HG02981 (cell line): ENCODE results near the gene IRX4.

Experiments used
- ATAC-seq: cut with Tn5 transposase; IDR thresholded peaks from one replicate; pipeline ENCODE4 v1.9.1; 2021; ENCODE audit warnings: mild to moderate bottlenecking, moderate library complexity; ENCODE audit not compliant: unreplicated experiment

IRX4 gene

DNA sequence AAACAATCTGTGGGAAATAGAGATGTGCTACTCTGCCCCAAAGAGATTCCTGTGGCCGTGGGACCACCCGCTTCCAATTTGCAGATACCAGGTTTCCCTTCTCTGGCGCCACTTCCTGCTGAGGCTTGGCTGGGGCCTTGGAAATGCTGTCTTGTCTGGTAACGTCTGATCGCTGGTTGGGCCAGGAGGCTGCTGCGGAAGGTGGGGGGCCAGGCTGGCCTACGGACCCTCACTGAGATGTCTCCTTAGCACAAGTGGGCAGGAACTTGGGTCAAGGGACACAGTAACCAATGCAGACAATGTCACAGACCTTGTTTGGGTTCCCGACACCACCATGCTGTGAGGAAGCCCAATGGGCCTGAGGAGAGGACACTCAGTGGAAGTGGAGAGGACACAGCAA lies 31.7 kb upstream of the IRX4 start:
- no peak for ATAC-seq

DNA sequence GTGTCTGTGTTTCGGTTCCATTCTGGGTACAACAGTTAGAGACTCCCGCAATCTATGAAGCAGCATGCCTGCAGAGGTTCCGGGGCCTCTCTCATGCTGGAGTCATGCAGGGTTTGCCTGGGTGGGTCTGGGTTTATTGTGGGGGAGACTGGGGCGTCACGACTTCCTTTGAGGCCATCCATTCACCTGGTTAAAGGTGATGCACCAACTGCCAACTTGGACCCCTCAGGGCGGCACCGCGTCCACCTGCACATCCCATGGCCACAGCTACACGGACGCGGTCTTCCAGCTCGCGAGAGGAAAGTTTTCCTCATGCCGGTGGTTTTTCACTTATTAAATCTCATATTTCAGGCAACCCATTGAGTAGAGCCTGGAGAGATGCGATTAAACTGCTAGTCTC lies 30.9 kb upstream of the IRX4 start:
- no peak for ATAC-seq

DNA sequence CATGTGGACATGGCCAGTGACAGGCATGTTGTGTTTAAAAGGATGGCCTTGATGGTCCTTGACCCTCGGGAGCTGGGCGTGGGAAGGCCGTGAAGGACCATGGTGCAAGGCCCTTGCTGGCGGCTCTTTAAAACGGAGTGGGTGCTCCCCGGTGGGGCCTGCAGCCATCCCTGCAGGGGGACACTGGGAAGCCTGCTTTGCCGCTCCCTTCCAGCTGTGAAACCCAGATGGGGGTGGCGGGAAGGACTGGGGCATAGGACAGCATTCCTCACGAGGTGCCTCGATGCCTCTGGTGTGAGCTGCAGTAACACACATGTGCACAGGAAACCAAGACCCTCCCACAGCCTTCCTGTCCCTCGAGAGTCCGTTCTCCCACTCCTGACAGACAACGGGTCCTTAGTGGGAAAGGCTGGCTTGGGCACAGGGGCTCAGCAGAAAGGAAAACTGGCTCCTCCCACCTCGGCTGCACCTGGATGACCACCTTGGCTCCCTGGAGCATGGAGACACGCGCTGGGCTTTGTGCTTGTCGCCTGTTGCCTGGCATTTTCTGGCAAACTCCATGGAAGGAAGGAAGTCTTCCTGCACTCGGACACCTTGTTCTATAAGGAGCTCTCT lies 30.3 kb upstream of the IRX4 start:
- no peak for ATAC-seq

DNA sequence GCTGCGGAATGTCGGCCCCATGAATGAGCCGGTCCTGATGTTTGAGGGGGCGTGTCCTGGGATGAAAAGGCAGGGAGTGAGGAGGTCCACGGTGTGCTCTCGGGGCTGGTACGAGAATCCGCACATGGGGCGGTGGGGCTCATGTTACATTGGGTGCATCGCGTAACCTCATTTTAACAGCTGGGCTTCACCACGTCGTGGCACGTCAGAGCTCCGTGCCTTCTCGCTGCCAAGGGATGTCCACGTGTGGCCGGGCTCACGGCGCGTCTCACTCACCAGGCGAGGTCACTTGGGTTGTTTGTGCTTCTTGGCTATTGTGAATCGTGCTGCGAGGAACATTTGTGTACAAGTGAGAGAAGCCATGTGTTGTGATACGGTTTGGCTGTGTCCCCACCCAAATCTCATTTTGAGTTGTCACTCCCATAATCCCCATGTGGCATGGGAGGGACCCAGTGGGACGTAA lies 29.1 kb upstream of the IRX4 start:
- ATAC-seq = no peak

DNA sequence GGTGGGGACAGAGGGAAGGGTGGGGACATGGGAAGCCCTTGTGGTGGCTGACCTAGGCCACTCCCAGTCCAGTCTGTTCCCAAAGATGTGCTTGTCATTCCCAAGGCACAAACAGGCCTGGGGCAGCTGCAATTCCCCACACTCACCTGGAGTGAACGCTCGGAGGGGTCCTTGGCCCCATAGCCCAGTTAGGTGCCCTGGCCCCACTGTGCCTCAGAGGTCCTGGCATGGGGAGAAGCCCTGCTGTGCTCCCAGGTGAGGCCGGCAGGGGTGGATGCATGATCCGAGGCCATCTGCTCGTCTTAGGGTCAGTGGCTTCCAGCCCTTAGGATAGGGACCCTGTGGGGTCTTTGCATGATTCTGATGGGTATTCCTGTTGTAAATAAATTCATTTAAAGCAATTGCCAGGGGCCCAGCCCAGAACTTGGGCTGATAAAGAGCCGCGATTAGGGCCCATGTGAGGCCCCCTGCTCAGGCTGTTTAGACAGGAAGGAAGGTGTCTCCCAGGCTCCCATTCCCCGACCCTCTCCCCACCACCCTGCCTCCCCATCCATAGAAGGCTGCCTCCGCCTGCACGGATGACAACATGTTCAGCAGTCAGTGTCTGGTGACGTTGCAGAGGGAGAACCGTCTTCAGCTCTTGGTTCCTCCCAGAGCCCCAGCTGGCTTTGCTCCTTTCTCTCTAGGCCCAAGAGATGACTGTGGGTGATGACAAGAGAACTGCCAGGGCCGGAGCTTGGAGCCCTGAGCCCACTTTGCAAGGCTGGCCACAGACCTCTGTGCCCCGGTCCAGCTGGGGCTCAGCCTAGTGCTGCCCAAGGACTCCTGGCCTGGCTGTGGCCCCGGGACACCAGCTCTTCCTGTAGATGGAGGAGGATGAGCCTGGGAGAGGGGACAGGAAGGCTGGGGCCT lies 28.4 kb upstream of the IRX4 start:
- ATAC-seq = no peak

DNA sequence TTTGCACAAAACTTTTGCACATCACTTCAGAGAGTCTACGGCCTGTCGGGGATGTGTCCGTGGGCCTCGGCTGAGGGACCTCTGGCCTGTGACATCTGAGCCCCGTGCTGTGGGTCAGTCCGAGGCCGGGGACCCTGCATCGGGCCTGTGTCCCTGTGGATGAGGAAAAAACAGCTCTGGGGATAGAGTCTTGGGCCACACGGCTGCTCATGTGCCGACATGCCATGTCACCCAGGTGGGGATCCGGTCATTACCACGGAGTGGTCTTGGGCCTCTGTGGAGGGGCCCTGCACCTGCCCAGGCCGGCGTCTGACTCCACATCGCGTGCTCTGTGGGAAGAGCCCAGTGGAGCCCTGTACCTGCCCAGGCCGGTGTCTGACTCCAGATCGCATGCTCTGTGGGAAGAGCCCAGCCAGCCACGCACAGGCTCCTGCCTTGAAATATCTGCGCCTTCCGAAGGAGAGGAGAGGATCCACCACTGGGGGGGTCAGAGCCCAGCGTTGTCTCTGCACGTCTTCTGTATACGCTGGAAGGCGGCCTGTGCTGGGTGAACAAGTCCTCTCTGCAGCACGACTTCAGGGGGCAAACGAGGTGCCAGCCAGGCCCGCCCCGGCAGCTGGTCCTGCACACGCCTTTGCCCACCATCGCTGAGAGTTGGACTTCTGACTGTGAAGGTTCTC lies 27.5 kb upstream of the IRX4 start:
- no peak for ATAC-seq

DNA sequence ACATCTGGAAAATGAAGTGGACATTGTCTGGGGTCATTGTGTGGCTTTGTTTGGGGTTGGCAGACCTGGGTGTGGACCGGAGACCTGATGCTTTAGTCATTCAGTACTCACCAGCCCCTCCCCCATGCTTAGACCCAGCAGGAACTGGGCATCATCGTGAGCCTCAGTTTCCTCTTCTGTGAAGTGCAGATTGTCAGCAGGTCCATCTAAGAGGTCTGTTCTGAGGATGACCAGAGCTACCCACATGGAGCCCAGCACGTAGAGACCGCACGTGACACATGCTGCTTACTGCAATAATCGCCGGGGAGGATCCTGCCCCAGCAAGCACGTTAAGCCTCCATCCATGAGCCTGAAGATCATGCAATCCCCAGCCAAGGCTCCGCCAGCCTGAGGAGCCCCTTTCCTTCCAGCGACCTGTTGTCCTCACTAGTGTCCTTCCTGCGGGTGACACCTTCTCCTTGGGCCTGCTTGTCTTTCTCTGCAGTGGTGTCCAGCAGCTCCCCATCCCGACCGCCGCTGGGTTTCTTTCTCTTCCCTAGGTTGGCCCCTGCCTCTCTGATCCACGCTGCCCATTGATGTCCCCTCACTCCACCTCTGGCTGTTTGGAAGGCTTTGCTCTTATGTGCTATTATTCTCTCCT lies 26.7 kb upstream of the IRX4 start:
- no peak for ATAC-seq

DNA sequence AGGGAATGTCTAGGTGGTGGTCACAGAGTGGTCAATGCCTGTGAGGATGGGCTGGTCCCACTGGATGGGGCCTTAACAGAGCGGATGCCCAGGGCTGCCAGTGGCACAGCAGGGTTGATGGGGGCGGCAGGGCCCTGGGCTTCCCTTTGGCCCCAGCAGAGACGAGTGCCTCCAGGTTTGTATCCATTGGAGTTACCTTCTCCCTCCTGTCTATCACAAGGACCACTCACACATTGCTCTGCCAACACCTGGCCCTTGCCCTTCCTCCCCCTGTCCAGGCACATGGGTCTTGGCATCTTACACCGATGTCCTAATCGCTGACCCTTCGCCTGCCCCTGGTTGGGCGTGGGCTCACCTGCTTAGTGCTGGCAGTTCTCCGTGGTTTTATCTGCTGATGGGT lies 26.2 kb upstream of the IRX4 start:
- no peak for ATAC-seq

DNA sequence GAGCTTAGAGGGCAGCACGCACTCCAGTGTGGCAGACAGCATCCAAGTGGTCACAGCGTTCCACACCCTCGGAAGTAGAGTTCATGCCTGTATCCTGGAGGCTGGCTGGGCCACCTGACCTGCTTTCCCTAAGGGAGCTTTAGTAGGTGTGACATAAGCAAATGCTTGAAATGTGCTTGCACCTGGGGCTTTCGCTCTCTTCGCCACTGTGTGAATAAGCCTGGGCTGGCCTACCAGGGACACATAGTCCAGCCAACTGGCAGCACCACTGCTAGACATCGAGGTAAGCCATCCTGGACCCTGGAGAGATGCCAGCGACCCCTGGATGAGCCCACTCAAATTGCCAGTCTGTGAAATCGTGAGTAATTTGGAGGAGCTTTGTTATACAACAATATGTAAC lies 24.9 kb upstream of the IRX4 start:
- ATAC-seq = no peak

DNA sequence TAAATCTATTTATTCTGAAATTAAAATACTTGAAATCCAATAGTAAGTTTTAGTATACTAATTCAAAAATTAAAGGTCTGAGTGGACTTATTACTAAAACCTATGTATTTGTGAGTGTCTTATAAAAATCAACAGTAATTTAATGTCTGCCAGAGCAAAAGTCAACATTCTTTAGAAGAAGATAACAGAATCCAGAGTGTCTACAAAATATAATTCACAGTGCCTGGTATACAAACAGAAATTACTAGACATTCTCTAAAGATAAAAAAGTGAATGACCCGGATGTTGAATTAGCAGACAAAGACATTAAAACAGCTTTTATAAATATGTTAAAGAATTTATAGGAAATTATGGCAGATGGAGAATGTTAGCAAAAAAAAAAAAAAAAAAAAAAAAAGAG lies 22.4 kb upstream of the IRX4 start:
- ATAC-seq = no peak

DNA sequence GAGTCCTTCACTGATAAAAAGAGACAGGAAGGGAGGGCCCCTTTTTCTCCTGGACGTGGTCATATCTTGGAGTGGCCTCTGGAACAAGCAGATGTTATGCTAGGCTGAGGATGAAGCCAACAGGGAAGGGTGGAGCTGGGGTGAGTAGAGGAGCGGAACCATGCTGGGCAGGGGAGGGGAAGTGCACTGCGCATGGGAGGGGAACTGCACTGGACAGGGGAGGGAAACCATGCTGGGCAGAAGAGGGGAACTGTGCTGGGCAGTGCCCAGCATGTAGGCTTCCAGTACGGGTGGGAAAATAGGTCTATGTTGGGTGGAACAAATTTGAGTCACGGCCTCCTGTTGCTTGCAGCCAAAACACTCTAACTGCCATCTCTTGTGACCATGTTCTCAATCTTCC lies 19.3 kb upstream of the IRX4 start:
- ATAC-seq = no peak

DNA sequence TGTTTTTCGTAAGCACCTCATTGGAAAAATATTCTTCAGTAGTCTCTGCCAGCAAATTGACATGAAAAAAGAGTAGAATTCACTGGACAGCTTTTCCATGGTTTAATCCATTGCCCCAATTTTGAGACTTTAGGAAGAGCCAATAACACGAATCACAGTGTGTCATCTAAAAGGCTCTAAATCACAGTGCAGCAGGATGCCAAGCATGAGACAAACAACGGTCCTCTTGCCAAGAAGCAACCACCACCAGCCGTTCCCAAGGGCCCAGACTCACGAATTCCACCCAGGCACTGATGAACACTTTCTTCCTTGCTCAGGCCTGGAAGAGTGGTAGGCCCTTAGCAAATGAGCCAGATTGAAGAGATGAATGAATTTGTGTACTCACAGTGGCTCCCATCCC lies 18.3 kb upstream of the IRX4 start:
- no peak for ATAC-seq

DNA sequence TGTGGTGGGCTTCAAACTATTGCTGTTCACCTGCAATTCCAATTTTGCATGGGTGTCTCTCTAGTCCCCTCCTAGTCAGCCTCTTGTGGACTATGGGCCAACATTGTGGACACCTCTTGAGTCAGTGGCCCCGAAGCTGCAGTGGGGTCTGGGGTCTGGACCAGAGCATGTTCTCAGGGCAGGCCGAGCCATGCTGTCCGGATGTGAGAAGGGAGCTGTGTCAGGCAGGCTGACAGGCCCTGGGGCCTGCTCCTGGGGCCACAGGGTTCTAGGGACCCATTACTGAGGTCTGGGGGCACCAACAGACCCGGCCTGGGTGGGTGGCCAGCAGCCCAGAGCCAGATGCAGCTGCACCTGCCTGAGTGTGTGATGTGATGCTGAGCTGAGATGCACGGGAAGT lies 16.5 kb upstream of the IRX4 start:
- no peak for ATAC-seq

DNA sequence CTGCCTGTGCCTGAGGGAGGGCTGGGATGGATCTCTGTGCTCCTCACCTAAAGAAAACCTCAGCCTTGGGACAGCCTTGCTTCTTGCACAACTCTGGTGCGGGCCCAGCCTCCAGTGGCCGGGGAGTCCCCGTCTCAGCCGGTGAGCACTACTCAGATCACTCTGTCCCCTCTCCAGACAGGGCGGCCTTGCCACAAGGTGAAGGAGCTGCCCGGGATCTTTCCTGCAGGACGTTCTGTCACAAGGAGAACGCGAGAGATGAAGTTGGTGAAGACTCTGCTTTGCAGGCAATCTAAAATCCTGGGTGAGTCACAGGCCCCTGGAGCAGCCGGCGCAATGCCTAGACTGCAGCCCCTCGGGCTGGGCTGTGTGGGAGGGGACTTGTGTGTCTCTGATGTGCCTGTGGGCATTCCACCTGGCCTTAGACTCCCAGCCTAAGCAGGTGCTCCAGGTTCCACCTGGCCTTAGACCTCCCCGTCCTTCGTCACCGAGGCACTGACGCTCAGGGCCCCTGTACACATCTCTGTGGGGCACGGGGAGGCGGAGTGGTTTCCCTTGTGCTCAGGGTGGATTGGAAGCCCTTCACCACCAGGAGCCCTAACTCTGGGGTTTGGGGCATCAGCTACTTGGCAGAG lies 15.2 kb upstream of the IRX4 start:
- no peak for ATAC-seq

DNA sequence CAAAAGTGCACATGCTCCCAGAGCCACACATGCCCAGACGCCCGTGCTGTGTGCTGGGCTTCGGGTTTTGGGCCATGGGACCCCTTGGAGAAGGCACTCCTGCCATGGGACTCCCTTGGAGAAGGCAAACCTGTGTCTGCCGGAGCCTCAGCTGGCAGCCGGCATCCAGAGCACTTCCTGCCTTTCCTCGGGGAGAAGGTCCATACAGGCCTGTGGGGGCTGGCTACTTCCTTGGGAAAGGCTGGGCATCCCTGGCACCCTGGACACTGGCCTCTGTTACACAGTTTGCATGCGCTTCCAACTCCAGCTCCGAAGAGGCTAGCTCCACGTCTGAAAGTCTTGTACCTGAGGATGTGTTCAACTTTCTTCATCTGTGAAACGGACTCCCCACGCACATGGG lies 14.7 kb upstream of the IRX4 start:
- ATAC-seq = no peak

DNA sequence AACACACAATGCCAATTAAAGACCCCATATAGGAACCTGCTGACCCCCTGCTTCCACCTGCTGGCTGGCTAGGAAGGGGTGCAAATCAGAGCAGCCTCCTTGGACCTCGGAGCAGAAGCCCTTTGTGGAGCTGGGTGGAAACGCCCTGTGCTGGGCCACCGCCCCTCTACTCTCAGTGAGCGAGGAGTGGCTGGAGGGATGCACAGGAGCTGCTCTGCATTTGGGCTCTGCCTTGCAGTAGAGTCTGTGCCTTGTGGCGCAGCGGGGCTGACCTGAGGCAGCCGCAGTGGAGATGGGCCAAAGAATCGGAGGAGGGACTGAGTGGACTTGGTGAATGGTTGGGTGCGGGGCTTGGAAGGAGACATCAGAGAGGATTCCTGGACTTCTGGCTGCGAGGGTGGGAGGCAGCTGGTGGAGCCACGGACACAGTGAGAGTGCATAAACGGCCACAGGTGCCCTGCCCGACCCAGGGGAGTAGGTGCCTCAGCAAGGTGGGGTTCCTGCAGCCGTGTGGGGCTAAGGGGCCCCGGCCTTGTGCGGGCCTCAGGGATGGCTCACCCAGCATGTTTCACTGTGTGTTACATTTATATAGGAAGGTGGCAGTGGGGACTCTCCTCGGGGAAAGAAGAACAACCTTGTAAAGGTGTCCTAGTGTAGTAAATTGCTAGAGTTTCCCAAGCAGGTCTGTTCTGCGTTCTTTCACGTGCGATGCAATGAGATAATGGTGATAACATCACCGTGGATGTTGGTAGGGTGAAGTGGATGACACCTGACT lies 14.1 kb upstream of the IRX4 start:
- ATAC-seq = no peak

DNA sequence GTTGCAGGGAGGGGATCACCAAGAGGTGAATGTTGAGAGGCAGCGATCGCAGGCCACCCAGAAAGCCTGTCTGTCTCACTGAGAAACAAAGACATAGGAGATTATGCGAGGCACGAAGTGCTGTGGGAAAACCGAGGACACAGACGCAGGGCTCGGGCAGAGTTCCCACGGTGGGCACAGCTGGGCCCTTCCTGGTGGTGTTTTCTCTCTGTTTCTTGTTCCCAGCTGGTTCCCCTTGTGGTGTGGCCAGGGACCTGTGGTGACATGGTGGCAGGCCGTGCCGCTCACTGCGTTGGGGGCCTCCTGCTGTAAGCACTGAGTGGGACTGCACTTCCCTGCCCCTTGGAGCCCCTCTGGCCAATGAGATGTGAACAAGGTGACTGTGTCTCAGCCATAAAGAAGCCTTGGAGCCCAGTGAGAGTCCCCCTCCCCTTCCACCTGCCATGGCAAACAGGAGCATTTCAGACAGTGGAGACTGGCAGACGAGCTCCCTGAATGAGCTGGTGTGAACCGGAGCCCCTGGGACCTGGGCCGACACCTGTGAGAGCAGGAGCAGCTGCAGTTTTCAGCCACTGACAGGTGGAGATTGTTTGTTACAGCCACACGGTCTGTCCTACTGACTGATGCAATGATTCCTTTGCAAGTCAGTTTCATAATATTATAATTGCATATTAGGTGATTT lies 13.2 kb upstream of the IRX4 start:
- ATAC-seq = no peak

DNA sequence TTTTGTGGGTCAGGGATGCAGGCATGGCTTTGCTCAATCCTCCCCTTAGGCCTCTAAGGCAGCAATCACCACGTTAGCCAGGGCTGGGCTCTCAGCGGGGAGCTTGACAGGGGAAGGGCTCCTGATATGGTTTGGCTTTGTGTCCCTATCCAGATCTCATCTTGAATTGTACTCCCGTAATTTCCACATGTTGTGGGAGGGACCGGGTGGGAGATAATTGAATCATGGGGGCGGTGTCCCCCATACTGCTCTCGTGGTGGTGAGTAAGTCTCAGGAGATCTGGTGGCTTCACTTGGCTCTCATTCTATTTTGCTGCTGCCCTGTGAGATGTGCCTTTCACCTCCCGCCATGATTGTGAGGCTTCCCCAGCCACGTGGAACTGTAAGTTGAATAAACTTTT lies 11.5 kb upstream of the IRX4 start:
- no peak for ATAC-seq

DNA sequence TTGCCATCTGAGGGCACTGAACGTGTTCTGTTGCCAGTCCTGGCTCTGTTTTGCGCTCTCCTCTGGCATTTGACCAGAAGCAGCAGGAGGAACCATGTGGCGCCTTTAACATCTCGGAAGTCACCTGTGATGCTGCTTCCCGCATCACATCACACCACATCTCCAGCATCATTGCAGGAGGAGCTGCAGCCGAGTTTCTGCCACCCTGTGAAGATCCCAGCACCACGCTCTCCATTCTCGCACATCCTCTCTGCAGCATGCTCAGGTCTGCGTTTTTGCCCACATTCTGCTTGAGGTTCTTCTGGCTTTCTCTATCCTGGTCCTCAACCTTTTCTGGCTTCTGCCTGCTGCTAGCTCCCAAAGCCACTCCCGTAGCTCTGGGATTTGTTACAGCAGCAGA lies 11.0 kb upstream of the IRX4 start:
- ATAC-seq = no peak
